GM18505 (cell line): ENCODE data around the gene KAZN.

ENCODE experiments used
- ATAC-seq: cut with Tn5 transposase; IDR thresholded peaks from one replicate; pipeline ENCODE4 v1.9.1; 2021; ENCODE audit not compliant: unreplicated experiment
- POLR2A ChIP-seq: IDR thresholded peaks from 4 replicates; pipeline ENCODE4 v1.6.1; 2011; ENCODE audit warnings: borderline replicate concordance; ENCODE audit not compliant: insufficient read depth, insufficient read length; ENCODE audit errors: extremely low read depth

Gene KAZN

DNA sequence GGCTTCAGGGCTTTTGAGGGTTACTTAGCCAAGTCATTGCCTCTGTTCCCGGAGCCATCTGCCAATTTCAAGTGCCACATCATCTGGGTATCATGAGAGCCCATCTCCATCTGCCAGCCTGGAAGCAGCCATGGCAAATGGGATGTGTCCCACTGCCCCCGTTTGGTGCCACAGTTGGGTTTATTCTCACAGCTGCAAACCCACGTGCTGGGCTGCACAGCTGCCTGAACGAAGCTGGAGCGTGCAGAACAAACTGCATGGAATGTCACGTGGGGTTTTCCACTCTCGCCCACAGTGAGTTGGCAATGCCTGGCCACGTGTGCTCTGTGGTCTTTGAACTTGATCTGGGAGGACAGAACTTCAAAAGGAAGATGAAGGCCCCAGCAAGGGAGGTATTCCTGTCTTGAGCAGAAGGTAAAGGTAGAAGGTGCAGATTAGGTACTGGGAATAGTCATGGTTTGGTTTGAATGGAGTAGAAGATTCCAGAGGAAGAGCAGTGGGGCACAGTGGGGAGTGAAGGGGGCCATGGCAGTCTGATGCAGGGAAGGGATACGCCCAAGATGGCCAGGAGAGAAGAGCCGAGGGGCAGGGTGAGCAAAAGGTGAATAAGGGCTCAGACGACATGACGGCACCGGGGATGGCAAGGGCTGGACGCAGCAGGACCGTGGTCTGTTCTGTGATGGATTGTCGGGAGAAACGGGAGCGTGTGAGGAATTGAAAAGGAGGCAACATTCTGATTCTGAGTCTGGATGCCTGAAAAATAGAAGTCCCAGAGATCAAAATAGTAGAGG, 222.0 kb downstream of the KAZN start:
- ATAC-seq, result no peak
- no peak for TF ChIP-seq POLR2A

DNA sequence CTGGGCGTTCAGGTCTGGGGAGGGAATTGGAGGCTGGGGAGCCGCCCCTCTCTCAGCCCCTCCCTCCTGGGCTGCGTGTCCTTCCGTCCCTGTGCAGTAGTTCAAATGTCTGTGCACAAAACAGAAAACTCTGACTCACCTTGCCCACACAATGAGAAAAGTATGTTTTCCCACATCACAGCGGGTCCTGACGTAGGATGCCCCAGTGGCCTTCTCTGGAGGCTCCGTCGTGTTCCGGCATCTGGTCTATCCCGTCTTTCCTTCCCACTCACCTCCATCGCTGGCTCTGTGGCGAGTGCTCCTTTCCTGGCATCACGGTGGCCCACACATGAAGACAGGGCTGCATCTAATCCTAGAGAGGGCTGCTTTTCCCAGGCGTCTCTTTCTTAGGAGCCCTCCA, 224.0 kb downstream of the KAZN start:
- TF ChIP-seq POLR2A, result no peak
- no peak for ATAC-seq

DNA sequence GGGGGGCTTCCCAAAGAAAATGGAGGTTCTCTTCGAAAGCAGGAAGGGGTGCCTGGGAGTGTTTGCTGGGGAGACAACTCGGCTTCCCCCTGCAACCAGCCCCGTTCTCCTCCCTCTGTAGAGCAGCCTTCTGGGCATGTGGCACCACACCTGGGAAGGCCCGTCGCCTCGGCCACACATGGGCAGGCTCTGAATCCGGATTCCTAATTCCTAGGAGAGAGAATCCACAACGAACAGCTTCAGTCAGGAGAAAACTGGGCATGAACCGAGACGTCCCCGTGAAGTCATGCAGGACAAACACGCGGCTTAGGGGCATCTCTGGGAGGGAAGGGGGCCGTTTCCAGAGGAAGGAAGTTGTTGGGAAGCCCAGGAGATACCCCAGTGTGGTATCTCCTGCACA, 224.5 kb downstream of the KAZN start:
- TF ChIP-seq POLR2A, result no peak
- ATAC-seq, result no peak

DNA sequence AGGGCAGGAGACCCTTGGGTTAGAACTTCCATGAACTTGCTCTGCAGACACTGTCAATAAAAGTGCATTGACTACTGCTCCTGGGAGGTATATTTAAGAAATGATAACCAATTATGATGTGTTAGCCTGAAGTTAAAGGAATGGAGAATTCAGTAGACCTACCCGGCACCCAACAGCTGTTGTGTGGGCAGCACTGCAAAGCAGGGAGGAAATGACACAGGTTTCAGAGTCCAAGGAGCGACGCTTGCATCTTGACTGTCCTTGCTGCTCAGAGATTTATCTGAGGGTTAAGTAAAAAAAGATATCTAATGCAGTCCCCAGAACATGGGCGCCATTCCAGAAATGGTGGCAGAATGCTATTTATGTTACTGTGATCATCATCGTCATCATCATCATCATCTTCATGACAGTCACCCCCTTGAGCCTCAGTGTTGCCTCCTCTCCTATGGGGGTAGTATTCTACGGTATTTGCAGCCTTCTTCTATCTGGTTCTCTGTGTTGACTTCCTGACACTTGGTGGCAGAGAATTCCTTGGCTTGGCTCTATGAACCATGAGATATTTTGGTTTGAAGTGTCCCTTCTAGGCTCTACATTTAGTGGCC, 225.9 kb downstream of the KAZN start:
- ATAC-seq, result no peak
- TF ChIP-seq POLR2A, result no peak

DNA sequence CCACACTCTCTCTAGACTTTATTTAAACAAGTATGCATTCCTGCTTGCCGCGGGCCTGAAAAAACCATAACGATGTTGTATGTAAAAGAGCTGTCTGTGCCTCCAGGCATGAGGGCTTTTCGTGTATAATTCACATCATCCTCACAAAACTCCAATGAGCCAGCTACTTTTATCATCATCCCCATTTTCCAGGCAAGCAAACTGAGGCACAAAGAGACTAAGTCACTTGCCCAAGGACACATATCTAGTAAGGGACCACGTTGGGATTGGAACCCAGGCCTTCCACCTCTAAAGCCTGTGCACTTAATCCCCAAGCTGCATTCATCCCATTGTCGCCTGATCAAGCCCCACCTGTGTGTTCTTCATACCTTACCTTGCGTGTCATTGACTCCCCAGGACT, 226.9 kb downstream of the KAZN start:
- no peak for TF ChIP-seq POLR2A
- no peak for ATAC-seq

DNA sequence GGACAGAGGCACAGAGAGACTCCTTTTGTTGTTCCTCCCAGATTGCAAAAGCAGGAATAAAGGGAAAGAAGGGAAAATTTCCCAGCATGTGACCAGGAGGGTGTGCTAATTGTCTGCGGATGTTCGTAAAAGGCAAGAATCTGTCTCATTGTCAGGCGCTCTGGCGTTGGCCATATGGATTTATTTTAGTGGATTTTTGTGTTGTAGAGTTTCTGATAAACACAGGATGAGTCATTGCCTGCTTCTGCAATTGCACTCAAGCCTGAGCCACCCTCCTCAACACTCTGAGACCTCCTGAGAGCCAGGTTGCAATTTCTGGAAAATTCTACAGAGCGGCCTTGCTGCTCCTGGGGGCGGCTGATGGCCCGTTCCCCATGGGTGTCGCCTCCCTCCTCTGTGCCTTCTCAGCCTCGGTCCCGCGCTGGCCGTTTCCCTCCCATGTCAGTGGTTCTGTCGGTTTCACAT, 227.7 kb downstream of the KAZN start:
- no peak for TF ChIP-seq POLR2A
- ATAC-seq, result no peak

DNA sequence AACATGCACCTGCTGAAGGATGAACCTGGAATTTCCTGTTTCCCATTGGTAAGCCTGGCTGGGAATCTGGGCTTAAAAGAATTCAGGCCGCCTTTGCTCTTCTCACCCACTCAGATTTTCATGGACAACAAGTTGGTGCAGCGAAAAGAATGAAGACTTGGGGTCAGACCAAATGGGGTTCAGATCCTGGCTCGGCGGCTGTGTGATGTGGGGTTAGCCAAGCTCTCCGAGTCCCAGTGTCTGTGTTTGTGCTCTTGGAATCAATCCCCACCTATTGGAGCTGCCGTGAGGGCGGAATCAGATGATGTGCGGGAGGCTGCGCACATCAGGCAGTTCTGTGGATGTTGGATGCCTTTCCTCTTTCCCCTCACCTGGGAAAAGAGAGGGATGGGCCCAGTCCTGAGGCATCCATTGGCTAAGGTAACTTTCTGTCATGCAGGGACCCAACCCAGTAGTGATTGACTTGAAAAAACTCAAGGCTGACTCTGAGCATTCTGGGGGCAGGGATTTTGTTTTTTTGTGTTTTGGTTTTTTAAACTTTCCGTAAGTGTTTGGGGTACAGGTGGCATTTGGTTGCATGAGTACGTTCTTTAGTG, 228.3 kb downstream of the KAZN start:
- no peak for TF ChIP-seq POLR2A
- ATAC-seq, result no peak

DNA sequence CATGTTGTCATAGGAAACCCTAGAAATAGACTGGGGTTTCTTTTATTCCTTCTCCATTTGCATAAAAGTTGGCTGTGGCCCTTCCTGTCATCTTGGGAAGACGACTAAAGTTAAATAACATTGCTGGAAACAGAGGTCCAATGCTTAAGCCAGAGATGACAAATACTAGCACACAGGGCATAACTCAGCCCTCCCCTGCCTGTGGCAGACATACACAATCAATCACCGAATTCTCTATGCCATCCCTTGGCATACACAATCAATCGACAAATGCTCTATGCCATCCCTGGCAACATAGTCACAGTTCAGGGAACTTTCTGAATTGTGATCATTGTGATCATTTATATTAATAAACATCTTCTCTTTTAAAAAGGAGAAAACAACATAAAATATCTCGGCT, 229.4 kb downstream of the KAZN start:
- no peak for TF ChIP-seq POLR2A
- ATAC-seq, result no peak

DNA sequence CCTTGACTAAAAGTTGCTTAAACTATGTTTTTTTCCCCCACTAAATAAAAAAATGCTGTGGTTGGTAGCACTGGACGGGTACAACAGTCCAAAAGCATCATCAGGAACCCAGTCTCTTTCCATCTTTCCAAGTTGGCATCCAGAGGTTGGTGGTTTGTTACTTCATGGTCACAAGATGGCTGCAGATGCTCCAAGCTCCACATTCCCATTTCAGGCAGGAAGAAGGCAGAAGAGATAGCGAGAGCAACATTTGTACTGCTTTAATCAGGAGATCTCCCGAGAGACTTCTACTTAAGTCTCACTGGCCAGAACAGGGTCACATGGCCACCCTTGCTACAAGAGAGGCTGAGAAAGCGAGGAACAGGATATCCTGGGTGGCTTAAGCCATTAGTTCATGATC, 230.2 kb downstream of the KAZN start:
- no peak for ATAC-seq
- TF ChIP-seq POLR2A, result no peak

DNA sequence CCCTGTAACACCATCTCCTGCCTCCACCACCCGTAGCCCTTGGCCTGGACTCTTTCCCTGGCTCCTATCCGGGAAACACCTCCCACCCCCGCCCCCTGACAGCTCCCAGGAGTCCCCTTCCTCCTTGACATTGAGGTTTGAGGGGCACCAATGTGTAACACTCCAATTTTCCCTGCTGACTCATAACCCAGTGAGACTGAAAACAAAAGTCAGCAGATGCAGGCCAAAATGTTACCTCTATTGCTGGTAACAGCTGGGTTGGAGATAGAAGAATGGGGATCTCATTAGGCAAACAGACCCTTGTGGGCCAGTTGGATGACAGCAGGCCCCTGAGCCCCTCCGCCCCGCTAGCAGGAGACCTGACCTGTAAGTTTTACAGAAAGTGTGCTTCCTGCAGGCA, 237.2 kb downstream of the KAZN start:
- ATAC-seq, result no peak
- TF ChIP-seq POLR2A, result no peak

DNA sequence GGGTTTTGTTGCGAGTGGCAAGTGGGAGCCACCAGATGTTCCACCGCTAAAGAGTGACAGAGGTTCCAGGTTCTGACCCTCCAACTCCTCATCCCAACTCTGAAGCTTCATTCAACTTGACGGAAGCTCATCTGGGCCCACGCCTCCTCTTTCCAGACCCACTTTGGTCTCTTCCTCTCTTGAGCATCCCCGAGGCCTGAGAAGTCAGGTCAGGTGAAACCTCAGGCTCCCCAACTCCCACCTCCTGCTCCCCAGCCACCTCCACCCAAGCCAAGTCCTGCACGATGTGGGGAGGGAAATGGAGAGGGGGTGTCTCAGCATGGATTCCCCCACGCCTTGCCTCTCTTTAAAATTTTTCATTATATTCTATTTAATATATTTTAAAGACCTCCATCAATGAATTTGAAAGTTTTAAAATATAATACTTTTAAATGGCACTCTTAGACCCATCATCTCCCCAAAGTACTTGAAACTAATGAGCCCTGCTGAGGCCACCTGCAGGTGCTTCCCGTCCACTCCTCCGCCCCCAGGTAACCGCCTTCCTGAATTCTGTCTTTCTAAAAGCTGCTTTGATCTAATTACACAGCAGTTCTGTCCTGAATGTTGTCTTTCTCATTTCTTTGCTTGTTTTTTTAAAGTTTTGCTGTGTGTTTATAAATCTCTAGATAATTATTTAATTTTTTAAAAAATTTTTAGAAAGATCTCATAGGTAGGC, 238.1 kb downstream of the KAZN start:
- TF ChIP-seq POLR2A, result no peak
- ATAC-seq, result no peak

DNA sequence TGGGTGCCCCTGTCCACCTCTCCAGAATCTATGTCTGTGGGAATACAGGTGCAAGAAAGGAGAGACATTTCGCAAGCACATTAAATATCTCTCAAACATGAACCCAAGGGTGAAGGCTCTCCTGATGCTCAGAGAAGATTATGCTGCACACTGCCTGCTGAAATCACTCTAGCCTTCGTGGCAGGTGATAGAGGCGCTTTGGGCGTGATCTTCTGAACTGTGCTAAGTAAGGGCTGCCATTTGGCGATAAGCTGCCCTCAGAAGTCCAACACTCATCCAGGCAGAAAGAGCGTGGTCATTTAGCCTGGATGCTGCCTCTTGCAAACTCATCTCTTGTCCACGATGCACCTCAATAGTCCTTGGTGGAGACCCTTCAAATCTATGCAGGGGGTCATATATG, 241.9 kb downstream of the KAZN start:
- no peak for TF ChIP-seq POLR2A
- ATAC-seq, result no peak

DNA sequence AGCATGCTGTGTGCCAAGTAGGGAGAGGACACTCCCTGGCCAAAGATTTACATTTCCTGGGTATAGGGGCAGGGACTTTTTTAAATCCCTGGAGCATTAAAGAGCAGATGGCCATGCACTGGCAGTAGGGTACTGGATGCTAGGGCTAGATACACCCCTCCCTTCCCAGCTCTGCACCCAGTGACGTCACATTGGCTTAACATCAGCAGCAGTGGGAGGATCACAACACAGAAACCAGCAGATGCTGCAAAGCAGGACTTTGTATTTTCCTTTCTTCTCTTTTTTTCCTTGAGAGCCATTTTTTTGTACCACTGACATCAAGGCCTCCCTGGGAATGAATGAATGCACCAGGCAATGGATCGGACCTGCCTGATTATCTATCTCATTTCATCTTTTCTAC, 243.0 kb downstream of the KAZN start:
- TF ChIP-seq POLR2A, result no peak
- ATAC-seq, result no peak

DNA sequence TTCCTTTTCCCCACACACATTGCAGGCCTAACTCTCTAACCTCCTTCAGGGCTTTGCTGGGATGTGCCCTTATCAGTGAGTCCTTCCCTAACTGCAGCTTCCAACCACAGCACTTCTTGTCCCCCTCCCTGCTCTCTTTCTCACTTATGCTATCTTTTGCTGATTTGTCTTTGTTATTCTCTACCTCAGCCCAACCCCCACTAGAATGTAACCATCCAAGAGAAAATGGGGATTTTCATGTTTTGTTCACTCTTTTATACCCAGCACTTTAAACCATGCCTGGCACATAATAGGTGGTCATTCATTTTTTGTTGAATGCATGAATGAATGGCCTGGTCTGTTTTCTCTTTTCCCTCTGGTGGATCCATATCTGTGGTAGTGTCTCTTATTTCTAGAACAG, 243.5 kb downstream of the KAZN start:
- no peak for ATAC-seq
- TF ChIP-seq POLR2A, result no peak

DNA sequence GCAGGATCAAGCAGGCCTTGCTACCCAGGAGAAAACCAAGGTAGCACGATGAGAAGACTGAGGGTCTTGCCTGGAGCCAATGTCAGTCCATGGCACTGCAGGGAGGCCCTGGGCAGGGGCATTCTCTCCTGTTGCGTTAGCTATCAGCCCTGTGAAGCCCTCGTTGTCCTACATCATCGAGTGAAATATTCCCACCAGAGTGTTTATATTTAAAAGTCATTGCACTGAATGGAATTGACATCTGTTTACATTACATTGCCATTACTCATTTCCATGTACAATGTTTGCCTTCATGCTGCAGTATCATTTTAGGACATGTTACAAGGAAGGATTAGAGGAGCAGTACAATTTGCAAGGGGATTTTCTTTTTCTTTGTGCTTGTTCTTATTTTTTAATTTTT, 243.9 kb downstream of the KAZN start:
- ATAC-seq, result no peak
- no peak for TF ChIP-seq POLR2A

DNA sequence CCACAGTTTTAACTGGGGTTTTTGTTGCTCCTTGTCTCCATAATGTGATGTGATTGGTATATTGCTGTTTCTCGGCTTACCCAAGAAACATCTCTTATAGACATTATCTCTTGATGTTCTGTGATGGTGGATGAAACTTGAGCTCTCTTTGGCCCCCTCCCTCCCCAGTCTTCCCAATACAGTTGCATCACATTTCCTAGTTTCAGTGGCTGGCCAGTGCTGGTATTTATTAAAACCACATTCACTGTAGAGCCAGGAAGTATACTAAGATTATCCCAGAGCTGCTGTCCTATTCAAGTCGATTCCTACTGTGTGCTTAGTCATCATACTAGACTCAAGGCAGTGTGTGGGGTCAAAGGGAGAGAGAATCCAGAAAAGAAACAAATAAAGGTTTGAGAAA, 244.4 kb downstream of the KAZN start:
- TF ChIP-seq POLR2A, result no peak
- ATAC-seq, result no peak
